HG03457 (cell line): Measurements from ENCODE around the gene CDK4.
"Not testable (repeated sequence)": the region's sequence is repeated elsewhere in the genome, so short reads cannot be mapped to it uniquely, and the experiment has no call there.

ENCODE experiments used
- ATAC-seq: cut with Tn5 transposase; IDR thresholded peaks from one replicate; pipeline ENCODE4 v1.9.1; 2021; ENCODE audit warnings: moderate number of reproducible peaks; ENCODE audit not compliant: unreplicated experiment

The CDK4 gene

DNA sequence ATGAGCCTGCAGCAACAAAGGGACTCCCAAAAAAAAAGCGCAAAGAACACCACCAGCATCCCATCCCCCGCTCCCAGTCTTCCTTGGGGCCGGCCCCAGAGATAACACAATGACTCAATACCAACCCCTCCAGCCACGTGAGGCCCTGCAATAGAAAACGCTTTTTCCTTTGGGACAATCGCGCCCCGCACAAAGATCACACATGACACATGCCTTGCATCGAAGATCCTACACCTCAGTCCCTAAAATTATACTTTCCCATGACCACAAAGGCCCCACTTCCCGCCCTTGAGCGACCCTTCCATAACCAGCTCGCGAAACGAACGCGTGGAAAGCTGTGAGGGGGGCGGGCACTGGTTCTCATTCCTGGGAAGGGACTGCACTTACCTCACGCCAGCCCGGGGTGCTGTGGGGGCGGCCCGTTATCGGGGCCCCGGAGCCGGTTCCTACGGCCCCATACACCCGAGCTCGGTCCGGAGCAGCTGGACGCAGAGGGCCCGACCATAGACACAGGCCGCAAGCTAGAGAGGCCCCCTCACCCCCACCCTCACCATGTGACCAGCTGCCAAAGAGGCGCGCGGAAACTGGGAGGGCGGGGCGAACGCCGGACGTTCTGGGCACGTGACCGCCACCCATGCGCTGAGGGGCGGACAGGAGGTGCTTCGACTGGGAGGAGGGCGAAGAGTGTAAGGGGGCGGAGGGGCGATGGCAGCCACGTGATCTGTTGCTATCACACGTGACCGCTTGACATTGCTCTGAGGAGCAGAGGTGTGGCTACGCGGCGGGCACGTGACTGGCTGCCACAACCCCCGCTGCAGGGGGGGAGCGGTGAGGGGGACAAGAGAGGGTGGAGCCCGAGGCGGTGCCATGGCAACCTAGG, at the start of gene CDK4:
CDK4 (minus strand) TSS at position 523 of the 880 bp plus-strand sequence. CDS start 593 bp downstream, outside the sequence.
- ATAC-seq = peak; percentile 60

DNA sequence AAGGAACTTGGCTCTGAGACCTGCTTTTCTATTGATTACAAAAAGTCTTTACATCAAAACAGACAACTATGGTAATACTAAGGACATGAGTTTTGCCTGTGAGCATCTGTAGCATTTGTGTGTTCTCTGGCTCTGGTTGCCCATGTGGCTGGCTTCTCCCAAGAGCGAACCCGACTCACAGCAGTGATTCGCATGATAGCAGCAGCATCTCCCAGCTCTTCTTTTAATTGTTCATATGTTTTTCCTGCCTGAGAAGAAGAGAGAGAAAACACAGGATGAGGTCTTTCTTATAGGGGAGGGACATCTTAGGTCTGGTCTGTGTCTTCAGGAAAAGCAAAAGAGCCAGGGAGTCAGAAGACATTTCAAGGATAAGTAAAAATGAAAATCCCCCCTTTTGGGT, 48.9 kb upstream of the CDK4 start:
- no peak for ATAC-seq

DNA sequence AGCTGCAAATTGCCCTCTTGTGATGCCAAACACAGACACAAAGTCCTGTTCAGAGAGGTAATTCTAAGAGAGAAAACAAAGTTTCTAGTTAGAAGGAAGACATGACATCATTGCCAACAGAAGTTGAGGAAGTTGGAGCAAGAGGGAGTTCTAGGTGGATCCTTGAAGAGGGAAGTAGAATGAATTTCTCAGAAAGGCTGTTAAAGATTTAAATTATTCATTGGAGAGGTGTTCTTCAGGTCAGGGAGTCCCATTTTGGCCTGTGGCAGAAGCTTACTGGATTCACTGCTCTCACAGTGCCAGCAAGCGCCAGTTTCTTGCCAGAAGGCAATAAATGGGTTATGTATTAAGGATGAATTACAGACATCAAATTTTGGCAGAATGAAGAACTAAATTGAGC, 45.8 kb upstream of the CDK4 start:
- ATAC-seq = no peak

DNA sequence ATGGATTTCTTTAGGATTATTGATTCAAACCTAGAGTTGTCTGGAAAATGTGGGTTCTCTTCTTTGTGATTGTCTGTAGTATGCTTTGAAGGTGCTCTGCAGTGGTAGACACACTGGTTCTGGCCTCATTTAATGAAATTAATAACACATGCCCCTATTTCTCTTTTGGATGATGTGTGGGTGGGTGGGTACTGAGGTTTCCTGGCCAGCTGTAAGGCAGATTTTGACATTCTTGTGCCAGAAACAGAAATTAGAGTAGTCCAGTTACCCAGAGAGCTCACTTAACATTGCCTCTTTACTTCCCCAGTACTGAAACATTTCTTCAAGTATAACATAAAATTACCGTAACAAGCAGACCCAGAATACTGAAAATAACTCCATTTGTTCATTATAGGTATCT, 44.9 kb upstream of the CDK4 start:
- ATAC-seq = no peak

DNA sequence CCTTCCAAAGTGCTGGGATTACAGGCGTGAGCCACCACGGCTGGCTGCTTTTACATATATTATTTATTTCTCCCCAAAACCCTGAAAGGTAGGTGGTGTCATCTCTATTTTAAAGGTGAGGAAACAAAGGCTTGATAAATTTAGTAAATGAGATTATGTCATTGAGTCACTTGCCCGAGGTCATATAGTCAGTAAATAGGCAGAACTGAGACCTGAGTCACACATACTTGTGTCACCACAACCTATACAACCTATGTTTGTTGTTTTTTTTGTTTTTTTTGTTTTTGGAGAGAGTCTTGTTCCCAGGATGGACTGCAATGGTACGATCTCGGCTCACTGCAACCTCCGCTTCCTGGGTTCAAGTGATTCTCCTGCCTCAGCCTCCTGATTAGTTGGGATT, 43.2 kb upstream of the CDK4 start:
- no peak for ATAC-seq

DNA sequence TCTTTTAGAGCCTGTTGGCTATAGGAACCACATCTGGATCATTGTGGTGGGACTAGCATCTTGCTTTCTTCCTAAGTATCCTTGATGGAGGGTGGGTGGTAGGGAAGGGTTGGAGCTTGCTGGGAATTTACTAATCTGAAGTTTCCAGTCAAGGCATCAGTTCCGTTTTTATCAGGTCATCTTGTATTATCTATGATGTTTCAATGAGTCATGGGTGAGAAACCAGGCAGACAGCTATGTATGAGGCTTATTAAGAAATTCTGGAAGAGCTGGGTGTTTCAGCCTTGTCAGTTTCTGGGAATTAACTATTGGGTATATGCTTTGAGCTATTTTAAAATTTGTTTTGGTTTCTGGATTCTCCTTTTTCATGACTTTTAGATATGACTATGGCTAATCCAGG, 41.8 kb upstream of the CDK4 start:
- ATAC-seq = no peak

DNA sequence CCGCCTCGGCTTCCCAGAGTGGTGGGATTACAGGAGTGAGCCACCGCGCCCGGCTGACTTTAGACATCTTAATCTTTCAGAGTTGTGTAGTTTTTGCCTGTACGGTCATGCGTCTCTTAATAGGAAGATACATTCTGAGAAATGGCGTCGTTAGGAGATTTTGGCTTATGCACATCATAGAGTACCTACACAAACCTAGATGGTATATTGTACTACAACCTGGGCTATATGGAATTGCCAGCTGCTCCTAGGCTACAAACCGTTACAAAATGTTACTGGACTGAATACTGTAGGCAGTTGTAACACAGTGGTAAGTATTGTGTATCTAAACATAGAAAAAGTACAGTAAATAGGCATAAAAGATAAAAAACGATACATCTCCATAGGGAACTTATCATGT, 31.8 kb upstream of the CDK4 start:
- no peak for ATAC-seq

DNA sequence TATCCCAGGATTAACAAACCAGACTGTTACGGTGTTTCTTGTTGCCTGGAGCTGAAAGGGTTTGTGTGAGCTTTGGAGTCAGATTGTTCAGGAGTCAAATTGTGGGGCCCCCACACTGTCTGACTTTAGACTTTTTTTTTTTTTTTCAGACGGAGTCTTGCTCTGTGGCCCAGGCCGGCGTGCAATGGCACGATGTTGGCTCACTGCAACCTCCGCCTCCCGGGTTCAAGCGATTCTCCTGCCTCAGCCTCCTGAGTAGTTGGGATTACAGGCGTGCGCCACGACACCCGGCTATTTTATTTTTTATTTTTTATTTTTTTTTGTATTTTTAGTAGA, 31.3 kb upstream of the CDK4 start:
- no peak for ATAC-seq

DNA sequence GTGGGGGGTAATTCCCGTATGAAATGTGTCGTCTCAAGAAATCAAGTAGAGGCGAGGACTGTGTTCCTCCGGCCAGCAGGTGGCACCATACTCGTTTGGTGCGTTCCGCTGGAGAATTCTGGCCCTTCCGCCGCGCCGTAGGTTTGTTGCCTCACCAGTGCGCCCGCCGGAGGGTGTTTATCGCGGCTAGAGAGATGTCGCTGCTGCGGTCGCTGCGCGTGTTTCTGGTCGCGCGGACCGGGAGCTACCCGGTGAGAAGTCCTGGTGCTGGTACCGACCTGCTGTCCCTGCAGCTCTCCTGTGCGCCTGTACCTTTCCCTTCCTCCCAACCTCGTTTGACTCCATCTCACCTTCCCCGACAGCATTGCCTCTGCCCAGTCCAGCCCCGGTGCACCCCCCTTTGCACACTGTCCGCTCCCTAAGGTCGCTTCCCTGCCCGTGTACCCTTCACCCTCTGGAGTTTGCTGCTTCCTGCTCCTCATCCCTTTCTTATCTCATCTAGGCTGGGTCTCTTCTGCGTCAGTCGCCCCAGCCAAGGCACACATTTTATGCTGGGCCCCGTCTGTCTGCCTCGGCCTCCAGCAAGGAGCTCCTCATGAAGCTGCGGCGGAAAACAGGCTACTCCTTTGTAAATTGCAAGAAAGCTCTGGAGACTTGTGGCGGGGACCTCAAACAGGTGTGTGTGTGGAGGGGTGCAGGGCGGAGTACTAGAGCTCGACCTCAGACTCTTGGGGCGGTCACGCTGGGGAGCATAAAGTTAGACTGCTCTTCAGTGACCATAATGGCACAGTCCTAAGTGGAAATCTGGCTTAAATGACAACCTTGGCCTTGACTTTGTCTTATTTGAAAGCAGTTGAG, 30.7 kb upstream of the CDK4 start, which contains the start of gene TSFM:
TSFM (plus strand) TSS at position 180 of the 858 bp plus-strand sequence; CDS start at position 195, 15 bp downstream.
- peak; percentile 69 for ATAC-seq

DNA sequence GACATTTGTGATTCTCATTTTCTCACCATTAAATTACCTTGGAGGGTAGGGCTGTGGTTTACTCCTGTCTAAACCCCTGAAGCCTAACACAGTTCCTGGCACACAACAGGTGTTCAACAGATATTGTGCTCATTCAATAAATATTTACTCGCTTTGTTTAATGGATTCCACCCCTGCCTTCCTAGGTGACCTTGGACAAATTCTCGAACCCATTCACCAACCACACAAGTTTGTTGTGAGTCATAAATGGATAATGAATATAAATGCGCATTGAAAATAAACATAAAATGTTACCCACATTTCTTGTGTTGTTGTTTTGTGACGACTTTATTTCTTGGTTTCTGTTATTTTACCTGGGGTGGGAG, 30.1 kb upstream of the CDK4 start:
- peak; percentile 3 for ATAC-seq

DNA sequence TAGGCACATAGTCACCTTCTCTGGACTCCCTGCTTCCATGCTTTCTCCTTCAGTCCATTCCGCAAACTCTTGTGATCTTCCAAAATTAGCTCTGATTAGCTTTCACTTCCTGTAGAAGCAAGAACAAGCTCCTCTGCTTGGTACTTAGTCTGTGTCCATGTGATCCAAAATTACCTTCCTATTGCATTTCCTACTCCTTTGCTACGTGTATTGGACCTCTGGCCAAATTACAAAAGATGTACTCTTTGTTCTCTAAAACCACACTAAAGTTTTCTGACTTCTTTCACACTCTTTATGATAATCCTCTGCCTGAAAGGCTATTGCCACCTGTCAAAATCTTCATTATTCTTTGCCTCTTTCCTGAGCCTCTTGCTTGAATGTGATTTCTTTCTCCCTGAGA, 29.7 kb upstream of the CDK4 start:
- no peak for ATAC-seq

DNA sequence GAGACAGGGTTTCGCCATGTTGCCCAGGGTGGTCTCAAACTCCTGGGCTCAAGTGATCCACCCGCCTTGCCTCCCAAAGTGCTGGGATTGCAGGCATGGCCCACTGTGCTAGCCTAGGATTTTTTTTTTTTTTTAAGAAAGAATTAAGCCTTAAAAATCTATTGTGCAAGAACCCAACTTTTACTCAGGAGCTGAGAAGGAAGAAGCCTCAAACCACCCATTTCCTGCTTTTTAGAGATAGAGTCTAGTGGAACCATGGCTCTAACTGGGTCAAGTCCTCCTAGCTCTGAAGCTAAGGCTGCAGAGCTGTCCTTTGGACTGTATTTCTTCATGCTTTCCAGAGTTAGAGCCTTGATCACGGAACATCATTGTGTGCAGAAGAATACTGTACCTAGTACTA, 29.1 kb upstream of the CDK4 start:
- ATAC-seq = no peak

DNA sequence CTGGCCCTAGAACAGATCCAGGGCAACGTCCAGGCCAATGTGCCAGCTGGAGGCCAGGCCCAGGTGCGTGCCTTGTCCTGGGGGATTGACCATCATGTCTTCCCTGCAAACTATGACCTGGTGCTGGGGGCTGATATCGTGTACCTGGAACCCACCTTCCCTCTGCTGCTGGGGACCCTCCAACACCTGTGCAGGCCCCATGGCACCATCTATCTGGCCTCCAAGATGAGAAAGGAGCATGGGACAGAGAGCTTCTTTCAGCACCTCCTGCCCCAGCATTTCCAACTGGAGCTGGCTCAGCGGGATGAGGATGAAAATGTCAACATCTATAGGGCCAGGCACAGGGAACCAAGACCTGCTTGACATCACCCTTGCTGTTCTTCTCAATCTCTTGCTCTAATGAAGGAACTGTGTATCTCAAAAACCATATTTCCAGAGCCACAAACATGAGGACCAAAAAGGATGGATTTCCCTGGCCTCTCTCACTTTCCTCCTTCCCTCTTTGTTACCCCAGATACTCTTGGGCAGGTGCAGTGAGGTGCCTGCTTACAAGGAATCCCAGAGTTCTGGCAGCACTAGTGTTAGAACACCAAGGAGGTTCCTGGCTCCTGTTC, 28.3 kb upstream of the CDK4 start:
- ATAC-seq = no peak

DNA sequence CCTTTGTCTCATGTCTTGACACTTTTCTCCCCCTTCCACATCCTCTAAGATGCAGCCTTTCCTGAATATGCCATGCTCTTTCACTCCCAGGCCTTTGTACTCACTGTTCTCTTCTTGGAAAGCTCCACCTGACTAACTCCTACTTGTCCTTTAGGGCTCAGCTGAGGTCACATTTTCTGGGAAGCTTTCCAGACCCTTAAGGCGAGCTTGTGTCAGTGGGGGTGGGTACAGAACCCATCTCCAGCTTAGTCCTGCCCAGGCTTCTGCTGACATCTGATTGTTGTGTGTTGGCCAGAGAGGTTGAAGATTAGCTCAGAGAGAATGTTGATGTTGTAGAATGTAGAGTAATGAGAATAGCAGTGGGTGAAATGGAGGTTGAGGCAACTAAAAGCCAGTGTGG, 27.6 kb upstream of the CDK4 start:
- no peak for ATAC-seq

DNA sequence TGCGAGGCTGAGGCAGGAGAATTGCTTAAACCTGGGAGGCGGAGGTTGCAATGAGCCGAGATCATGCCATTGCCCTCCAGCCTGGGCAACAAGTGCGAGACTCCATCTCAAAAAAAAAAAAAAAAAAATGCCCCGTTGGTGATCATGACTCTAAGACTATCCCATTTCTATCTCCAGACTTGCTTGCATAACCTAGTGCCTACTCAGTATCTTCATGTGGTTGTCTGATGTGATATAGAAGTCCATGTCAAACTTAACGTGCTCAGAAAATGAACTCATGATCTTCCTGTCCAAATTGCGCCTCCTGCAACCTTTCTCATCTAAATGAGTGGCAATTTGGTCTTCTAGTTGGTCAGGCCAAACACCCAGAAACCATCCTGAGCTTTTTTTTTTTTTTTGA, 25.8 kb upstream of the CDK4 start:
- no peak for ATAC-seq

DNA sequence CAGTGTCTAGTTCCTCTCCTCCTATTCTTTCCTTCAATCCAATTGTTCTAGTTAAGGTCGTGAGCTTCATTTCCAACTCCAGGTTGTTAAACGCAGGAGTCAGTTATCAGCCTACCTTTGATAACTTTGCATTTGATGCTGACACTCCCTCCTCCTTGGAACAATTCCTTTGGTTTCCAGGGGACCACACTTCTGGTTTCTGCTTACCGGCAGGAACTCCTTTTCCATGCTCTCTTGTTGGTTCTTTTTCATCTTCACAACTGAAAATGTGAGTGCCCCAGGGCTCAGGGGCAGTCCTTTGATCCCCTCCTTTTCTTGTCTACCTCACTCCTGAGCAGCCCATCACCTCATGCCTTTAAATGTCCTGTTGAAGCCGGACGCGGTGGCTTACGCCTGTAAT, 25.3 kb upstream of the CDK4 start:
- no peak for ATAC-seq

DNA sequence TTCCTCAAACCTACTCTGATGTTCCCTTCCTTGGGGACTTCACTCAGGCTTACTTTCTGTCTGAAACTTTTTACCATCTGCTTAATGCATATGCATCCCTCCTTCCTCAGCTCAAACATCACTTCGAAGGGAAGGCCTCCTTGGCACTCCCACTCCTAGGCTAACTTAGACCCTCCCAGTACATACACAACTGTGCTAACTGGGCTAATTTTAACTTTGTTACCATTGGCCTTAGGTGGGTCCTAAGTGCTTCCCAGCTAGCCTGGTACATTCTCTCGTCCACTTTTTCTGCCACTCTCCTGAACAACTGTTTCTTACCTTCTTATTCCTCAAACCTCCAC, 24.1 kb upstream of the CDK4 start:
- ATAC-seq = no peak

DNA sequence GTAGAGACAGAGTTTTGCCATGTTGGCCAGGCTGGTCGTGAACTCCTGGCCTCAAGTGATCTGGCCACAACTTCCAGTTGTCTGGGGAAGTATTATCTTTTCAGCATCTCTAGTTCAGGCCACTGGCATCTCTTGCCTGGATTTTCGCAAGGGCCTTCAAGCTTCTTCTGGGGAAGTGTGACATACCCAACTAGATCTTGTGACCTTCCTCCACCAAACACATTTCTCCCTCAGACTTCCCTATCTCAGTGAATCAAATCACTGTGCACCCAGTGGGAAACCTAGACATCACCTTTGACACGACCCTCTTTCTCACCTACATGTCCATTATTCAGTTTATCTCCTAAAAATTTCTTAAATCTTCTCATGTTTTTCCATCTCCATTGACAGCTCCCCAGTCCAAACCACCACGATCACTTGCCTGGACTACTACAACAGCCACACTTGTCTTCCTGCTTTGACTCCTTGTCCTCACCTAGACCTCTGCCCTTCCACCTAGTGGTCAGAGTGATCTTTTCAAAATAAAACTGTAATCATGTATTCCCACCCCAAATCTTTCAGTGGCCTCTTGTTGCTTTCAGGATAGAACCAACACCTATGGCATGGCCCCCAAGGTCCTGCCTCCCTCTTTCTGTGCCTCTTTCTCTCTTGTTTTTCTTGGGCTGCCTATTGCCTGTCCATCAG, 23.6 kb upstream of the CDK4 start:
- no peak for ATAC-seq

DNA sequence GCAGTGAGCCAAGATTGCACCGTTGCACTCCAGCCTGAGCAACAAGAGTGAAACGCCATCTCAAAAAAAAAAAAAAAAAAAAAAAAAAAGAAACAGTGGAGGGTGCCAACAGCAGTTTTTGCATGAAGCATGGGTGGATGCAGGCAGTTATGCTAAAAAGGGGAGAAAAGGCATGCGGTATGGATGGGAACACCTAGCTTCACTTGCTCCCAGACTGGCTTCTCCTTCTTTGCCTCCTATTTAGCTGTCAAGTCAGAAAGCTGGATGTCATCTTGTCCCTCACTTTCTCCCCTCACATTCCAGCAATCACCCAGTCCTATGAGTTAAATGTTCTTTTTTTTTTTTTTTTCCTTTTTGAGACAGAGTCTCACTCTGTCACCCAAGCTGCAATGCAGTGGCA, 22.9 kb upstream of the CDK4 start:
- ATAC-seq = no peak

DNA sequence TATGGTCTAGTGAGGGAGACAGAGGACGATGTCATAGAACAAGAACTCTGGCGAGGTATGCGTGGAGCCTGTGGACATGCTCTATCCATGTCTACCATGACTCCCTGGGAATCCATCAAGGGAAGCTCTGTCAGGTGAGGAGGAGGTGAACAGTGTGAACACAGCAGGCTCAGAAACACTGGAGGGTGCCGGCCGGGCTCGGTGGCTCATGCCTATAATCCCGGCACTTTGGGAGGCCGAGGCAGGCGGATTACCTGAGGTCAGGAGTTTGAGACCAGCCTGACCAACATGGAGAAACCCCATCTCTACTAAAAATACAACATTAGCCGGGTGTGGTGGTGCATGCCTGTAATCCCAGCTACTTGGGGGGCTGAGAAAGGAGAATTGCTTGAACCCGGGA, 22.5 kb upstream of the CDK4 start:
- ATAC-seq = not testable (repeated sequence)
